SU-DHL-6 (cell line): ENCODE measurements around the gene CNTN5.
"Not testable (repeated sequence)": the region's sequence is repeated elsewhere in the genome, so short reads cannot be mapped to it uniquely, and the experiment has no call there.

Experiments
- H2AFZ ChIP-seq: fragments of 200-600 bp; sonication (generic); 2 replicates; pipeline ENCODE4 v1.6.1; 2014; ENCODE audit warnings: low read depth, mild to moderate bottlenecking, moderate library complexity, mixed read lengths, antibody characterized with exemption, low read length; ENCODE audit not compliant: severe bottlenecking
- H3F3A ChIP-seq: fragments of 200-600 bp; shearing (Covaris generic); 2 replicates; pipeline ENCODE4 v1.6.0; 2016; ENCODE audit warnings: antibody characterized with exemption, mild to moderate bottlenecking; ENCODE audit not compliant: insufficient read depth
- H3K27ac ChIP-seq: fragments of 200-600 bp; sonication (generic); 2 replicates; pipeline ENCODE4 v1.5.1; 2016; ENCODE audit warnings: low read depth, mild to moderate bottlenecking, low read length, moderate library complexity, mixed read lengths
- H3K27me3 ChIP-seq: fragments of 200-600 bp; sonication (generic), shearing (Covaris generic); 2 replicates; pipeline ENCODE4 v1.6.0; 2014; ENCODE audit warnings: mild to moderate bottlenecking, low read length
- H3K36me3 ChIP-seq: fragments of 200-600 bp; sonication (generic); 2 replicates; pipeline ENCODE4 v1.6.1; 2014; ENCODE audit warnings: mild to moderate bottlenecking, low read length, mixed read lengths
- H3K4me2 ChIP-seq: fragments of 300-600, 200-600 bp; shearing (Covaris generic), sonication (generic); 2 replicates; pipeline ENCODE4 v1.6.0; 2014; ENCODE audit warnings: low read length, low read depth, mild to moderate bottlenecking; ENCODE audit not compliant: poor library complexity, severe bottlenecking
- H3K4me3 ChIP-seq: fragments of 200-600 bp; sonication (generic); 2 replicates; pipeline ENCODE4 v1.5.1; 2014; ENCODE audit warnings: antibody characterized with exemption, low read length, mild to moderate bottlenecking, mixed read lengths; ENCODE audit not compliant: insufficient read depth, poor library complexity, severe bottlenecking
- H3K79me2 ChIP-seq: fragments of 200-600 bp; sonication (generic); 2 replicates; pipeline ENCODE4 v1.6.1; 2014; ENCODE audit warnings: mild to moderate bottlenecking, low read length, moderate library complexity; ENCODE audit not compliant: insufficient read depth
- H3K9ac ChIP-seq: fragments of 200-600 bp; sonication (generic); 2 replicates; pipeline ENCODE4 v1.7.0; 2014; ENCODE audit warnings: mild to moderate bottlenecking, low read length
- H3K9me2 ChIP-seq: fragments of 200-600 bp; sonication (generic); replicated peaks from 2 replicates; pipeline ENCODE4 v1.6.1; 2014; ENCODE audit warnings: low read length; ENCODE audit not compliant: insufficient read depth
- H3K9me3 ChIP-seq: fragments of 200-600 bp; sonication (generic); 2 replicates; pipeline ENCODE4 v1.6.1; 2014; ENCODE audit warnings: low read length, mixed read lengths; ENCODE audit not compliant: insufficient read depth
- H4K20me1 ChIP-seq: fragments of 200-600 bp; sonication (generic); 2 replicates; pipeline ENCODE4 v1.6.1; 2014; ENCODE audit warnings: low read depth, mild to moderate bottlenecking, antibody characterized with exemption, low read length, moderate library complexity, mixed read lengths
- CTCF ChIP-seq: fragments of 200-600 bp; sonication (generic); IDR thresholded peaks from one replicate; pipeline ENCODE4 v1.5.1; 2017; ENCODE audit warnings: antibody characterized with exemption, mild to moderate bottlenecking, low read length, moderate library complexity; ENCODE audit not compliant: insufficient read depth, poor library complexity, severe bottlenecking
- EZH2phosphoT487 ChIP-seq: fragments of 200-600 bp; sonication (generic), shearing (Covaris generic); conservative IDR thresholded peaks from 2 replicates; pipeline ENCODE4 v1.6.1; 2018; ENCODE audit warnings: mild to moderate bottlenecking, antibody characterized with exemption, low read length, moderate library complexity, mixed read lengths

The CNTN5 gene

GRCh38 chr11:99117603-99118002 lies 96.9 kb downstream of the CNTN5 start:
- Histone ChIP-seq H4K20me1 (no peaks in the 10 kb centered on the region), H3F3A (no peaks in the 10 kb centered on the region), H3K9ac (no peak overlapping the region), H3K79me2 (no peaks in the 10 kb centered on the region), H3K4me2 (no peak overlapping the region), H3K27me3 (no peaks in the 10 kb centered on the region), H3K4me3 (no peak overlapping the region), H3K36me3 (no peaks in the 10 kb centered on the region), H3K27ac (no peak overlapping the region), H2AFZ (no peak overlapping the region), H3K9me2 (no peaks in the 10 kb centered on the region), H3K9me3 (no peaks in the 10 kb centered on the region)
- TF ChIP-seq EZH2phosphoT487 (no peak), CTCF (no peak)

- not testable (repeated sequence) for H4K20me1 ChIP-seq, H3K36me3 ChIP-seq, H3K9me2 ChIP-seq, H3K9me3 ChIP-seq, H3F3A ChIP-seq, H3K9ac ChIP-seq, H3K79me2 ChIP-seq, H3K4me2 ChIP-seq, H3K27ac ChIP-seq, H3K4me3 ChIP-seq, H3K27me3 ChIP-seq, H2AFZ ChIP-seq
Measured at GRCh38 chr11:99133862-99134261, 113.1 kb downstream of the CNTN5 start.

GRCh38 chr11:99135508-99135907 lies 114.8 kb downstream of the CNTN5 start:
- Histone ChIP-seq H3K9ac (no peak overlapping the region), H3K9me3 (no peaks in the 10 kb centered on the region), H3K79me2 (no peaks in the 10 kb centered on the region), H3K4me3 (no peak overlapping the region), H2AFZ (no peak overlapping the region), H4K20me1 (no peaks in the 10 kb centered on the region), H3F3A (no peaks in the 10 kb centered on the region), H3K4me2 (no peak overlapping the region), H3K36me3 (no peaks in the 10 kb centered on the region), H3K9me2 (no peaks in the 10 kb centered on the region), H3K27ac (no peak overlapping the region), H3K27me3 (no peaks in the 10 kb centered on the region)
- no peak for TF ChIP-seq EZH2phosphoT487
- TF ChIP-seq CTCF, result no peak

- H3K9me3 ChIP-seq, result no peaks in the 10 kb centered on the region
- TF ChIP-seq EZH2phosphoT487, result no peak
- no peak for TF ChIP-seq CTCF
Measured at GRCh38 chr11:99142237-99142636, 121.5 kb downstream of the CNTN5 start.

More at GRCh38 chr11:99142237-99142636, 121.5 kb downstream of the CNTN5 start:
- Histone ChIP-seq H3K9me2 (no peaks in the 10 kb centered on the region), H3K79me2 (no peaks in the 10 kb centered on the region), H3K36me3 (no peaks in the 10 kb centered on the region), H3F3A (no peaks in the 10 kb centered on the region), H4K20me1 (no peaks in the 10 kb centered on the region), H3K4me2 (no peak overlapping the region), H2AFZ (no peak overlapping the region), H3K4me3 (no peak overlapping the region), H3K9ac (no peak overlapping the region), H3K27ac (no peak overlapping the region), H3K27me3 (no peaks in the 10 kb centered on the region)
